T47D (cell line): ENCODE results near the gene ARID1B.

Experiments
- DNase-seq, 2 experiments: peaks; one replicate each; pipeline versions ENCODE4 v3.0.0 to v3.0.0-alpha.2; 2011 to 2012; ENCODE audit warnings: low read depth in 1 of 2, low spot score in 1 of 2
- JUND ChIP-seq: IDR thresholded peaks from 2 replicates; pipeline ENCODE4 v1.6.1; 2012; ENCODE audit warnings: low read depth
- in situ Hi-C: cut with HindIII; loops from 2 replicates; pipeline ENCODE4 v1.10.0; 2016; ENCODE audit warnings: low sequenced_read_pairs, low pct_unique_long_range_greater_than_20kb

Gene ARID1B

GRCh38 chr6:157213426-157213825, 436.2 kb downstream of the ARID1B start:
- no peak for DNase-seq
- no peak for TF ChIP-seq JUND
- in situ Hi-C loops: no loop called here

DNA sequence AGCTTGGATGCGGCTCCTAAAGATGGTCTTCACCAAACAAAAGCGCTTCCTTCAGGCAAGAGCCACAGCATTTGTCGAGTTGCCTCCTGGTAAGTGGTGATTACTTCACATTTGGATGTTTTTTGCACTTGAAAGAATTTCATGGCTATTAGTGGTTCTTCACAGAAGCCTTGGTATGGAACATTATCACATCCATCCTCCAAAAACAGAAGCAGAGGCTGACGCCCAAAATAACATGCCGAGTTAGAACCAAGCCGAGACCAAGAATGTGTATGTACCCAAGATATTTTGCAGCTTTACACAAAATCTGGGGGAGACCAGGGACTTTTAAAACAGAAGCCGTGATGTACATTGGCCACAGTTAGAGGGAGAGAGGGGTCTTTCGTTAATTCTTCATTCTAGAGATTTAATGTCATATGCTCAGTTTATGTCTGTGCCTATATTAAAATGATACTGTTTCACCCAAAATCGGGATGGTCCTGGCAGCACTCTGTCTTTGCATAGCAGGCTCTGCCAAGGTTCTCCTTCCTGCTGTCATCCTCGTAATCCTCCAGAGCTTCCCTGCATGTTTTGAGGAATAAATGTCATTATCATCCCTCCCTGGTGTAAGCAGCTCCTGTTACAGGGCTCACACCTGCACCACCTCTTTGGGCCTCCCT, 436.9 kb downstream of the ARID1B start:
- in situ Hi-C loops: no loop called here
- no peak for TF ChIP-seq JUND
- DNase-seq: no peak

DNA sequence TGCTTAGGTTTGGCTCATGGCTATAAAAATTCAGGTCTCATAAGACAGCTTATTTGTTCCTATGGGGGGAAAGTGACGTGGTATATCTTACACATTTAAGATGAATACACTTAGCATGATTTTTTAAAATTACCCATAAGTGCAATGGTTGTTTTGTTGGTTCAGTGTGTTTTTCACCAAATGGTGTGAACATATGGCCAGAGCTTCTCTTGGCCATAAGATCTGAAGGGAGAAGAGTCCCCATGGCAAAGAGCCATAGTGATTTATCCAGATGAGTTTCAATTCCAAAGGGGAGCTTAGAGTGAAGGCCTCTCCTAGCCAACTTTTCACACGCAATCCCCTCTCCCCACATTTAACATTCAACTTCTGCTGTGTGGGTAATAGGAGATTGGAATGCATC, 438.5 kb downstream of the ARID1B start:
- no peak for TF ChIP-seq JUND
- in situ Hi-C loops: no loop called here
- DNase-seq: no peak

- DNase-seq: no peak
- in situ Hi-C loops: no loop called here
- TF ChIP-seq JUND: no peak
Measured at GRCh38 chr6:157216570-157216969, 439.4 kb downstream of the ARID1B start.

DNA sequence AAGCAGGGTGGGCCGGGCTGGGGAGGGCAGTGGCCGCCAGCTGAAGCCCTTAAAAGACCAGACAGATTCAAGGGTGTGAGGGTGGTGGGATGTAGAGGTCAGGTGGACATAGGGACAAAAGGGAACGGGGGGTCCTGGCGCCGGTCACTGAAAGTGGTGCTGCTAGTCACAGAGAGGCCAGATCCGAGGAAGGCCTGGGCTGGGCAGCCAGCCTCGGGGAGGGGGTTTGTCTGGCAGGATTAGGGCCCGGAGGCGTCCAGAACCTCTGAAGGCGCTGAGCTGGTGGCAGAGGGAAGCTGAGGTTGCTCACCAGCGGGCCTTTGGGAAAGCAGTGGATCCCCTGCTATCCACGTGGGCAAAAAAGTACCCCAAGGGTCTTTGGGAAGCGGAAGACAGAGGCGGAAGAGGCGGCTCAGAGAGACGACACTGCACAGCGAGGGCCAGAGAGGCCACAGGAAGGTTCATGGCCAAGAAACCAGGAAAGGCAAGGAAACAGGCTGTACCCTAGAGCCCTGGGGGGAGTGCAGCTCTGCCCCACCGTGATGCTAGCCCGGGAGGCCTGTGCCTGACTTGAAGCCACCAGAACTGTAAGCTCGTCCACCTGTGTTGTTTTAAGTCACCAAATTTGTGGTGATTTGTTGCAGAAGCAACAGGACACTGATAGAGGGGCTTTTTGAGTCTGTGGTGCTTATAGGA, 440.2 kb downstream of the ARID1B start:
- DNase-seq: no peak
- in situ Hi-C loops: no loop called here
- TF ChIP-seq JUND: no peak

- DNase-seq: no peak
- in situ Hi-C loops: no loop called here
- no peak for TF ChIP-seq JUND
Measured at GRCh38 chr6:157217894-157218370, 440.8 kb downstream of the ARID1B start.

GRCh38 chr6:157218371-157219198, 441.4 kb downstream of the ARID1B start:
- no peak for DNase-seq
- in situ Hi-C loops: no loop called here
- TF ChIP-seq JUND: no peak

GRCh38 chr6:157219201-157220200, 442.3 kb downstream of the ARID1B start:
- TF ChIP-seq JUND: no peak

DNA sequence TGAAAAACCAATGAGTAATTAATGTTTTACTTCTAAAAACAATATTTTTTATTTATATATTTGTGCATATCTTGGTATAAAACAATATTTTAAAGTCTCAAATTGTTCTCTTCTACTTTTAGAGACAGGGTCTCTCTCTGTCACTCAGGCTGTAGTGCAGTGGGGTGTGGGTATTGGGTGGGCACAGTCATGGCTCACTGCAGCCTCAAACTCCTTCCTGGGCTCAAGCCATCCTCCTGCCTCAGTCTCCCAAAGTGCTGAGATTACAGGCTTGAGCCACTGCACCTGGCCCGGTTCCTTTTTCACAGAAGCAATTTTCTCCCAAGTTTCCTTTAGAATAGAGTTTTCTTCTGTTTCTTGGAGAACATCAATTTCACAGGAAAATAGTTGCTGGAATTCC, 443.3 kb downstream of the ARID1B start:
- in situ Hi-C loops: no loop called here
- no peak for TF ChIP-seq JUND
- DNase-seq: no peak

More at GRCh38 chr6:157219201-157220200, 442.3 kb downstream of the ARID1B start:
- no peak for DNase-seq
- in situ Hi-C loops: no loop called here

DNA sequence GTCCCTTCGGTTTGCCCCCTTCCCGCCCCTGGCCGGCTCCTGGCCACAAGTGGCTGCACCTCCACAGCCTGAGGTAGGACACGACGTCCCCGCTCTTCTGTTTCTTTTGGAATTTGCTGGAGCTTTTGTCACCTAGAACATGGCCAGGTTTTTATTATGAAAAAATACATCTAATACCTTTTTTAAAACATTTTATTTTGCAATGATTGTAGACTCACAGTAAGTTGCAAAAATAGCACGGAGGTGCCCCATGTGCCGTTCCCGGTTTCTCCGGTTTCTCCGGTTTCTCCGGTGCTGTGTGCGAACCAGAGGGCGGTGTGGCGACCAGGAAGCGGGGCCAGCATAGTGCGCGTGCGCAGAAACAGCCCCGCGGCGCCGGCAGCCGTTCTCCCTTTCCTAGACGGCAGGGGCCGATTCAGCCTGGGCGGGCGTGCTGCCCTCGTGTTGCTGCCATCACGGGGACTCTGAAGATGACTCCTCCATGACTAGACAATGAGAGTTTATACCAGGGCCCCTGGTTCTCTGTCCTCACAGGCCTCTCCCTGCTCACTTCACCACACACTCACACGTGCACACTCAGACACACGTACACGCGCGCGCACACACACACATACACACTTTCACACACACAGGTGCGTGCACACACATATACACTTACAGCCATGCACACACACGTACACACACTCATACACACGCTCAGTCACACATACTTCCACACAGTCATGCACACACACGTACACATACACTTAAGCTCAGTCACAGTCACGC, 444.1 kb downstream of the ARID1B start:
- no peak for TF ChIP-seq JUND
- peak; percentile 69 to 93 for DNase-seq

DNA sequence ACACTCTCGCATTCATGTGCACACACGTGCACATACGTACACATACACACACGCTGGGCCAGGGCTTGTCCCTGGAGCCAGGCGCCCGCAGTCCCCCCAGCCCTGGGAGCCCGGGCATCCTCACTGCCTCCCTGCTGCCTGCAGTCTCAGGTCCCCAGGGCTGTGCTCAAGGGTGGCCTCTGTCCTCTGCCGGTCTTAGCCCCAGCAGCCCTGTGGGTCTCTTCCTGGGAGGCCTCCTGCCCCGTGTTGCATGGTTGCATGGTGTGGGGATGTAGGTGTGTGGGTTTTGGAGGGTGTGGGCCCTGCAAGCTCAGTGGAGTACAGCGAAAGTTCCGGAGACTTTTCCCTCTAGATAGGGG, 444.6 kb downstream of the ARID1B start:
- no peak for TF ChIP-seq JUND
- no peak for DNase-seq
- in situ Hi-C loops: no loop called here

More for the DNA sequence above, 444.1 kb downstream of the ARID1B start:
- in situ Hi-C loops: no loop called here
